Measurements from ENCODE around the gene UBE2E2.

Gene UBE2E2

DNA sequence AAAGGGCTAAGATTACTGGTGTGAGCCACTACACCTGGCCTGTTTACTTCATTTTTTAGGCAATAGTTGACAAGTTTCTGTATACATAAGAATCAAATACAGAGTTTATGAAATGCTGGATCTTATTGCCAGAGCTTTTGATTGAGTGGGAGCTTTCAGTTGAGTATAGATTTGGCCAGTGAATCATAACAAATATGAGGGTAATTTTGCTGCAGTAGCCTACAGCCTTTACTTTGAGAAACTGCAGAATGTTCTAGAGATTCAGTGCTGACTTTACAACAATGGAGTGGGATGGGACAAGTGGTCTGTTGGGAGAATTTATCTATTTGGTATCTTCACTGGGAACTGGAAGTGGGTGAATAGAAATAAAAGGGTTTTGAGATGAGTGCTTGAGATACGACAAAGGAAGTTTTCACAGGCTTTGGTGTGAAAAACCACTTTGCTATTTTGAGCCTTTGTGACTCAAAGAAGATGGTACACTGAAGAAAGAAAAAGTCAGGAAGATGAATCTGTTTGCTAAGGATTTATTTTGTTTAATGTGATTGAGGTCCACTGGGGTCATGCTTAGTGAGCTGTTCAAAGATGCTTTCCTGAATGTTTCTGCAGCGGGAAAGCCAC is 227.8 kb downstream of the UBE2E2 start:
- peak; percentile 35 for DNase-seq (ENCODE audit: low read depth)
- H3K4me3 ChIP-seq (ENCODE audit: control insufficient read depth, low read depth, low read length): no peak overlapping the region
- TF ChIP-seq, protein P1, sequence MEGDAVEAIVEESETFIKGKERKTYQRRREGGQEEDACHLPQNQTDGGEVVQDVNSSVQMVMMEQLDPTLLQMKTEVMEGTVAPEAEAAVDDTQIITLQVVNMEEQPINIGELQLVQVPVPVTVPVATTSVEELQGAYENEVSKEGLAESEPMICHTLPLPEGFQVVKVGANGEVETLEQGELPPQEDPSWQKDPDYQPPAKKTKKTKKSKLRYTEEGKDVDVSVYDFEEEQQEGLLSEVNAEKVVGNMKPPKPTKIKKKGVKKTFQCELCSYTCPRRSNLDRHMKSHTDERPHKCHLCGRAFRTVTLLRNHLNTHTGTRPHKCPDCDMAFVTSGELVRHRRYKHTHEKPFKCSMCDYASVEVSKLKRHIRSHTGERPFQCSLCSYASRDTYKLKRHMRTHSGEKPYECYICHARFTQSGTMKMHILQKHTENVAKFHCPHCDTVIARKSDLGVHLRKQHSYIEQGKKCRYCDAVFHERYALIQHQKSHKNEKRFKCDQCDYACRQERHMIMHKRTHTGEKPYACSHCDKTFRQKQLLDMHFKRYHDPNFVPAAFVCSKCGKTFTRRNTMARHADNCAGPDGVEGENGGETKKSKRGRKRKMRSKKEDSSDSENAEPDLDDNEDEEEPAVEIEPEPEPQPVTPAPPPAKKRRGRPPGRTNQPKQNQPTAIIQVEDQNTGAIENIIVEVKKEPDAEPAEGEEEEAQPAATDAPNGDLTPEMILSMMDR (conservative IDR thresholded peaks at IDR 0.05; ENCODE audit: control insufficient read depth, insufficient read depth, low read depth, low read length): no peak

DNA sequence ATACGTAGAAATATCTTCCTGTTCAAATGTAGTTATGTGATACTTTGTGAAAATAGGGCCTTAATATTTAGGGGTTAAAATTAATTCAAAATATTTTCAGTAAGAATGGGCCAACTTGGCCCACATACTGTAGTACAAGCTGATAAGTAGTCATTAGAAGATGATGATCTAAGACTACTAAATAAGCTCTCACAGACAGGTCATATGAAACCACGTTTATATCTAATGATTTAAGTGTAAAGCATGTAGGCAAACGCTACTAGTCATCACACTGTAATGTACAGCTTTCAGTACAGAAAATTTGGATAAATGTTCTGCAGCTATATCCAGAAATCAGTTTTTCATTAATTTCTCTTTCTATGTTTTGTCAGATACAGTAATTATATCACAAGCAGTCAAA is 228.6 kb downstream of the UBE2E2 start:
- DNase-seq (ENCODE audit: low read depth): peak; percentile 40
- no peak overlapping the region for H3K4me3 ChIP-seq (ENCODE audit: control insufficient read depth, low read depth, low read length)
- TF ChIP-seq, protein P1 (conservative IDR thresholded peaks at IDR 0.05; ENCODE audit: control insufficient read depth, insufficient read depth, low read depth, low read length): no peak

DNA sequence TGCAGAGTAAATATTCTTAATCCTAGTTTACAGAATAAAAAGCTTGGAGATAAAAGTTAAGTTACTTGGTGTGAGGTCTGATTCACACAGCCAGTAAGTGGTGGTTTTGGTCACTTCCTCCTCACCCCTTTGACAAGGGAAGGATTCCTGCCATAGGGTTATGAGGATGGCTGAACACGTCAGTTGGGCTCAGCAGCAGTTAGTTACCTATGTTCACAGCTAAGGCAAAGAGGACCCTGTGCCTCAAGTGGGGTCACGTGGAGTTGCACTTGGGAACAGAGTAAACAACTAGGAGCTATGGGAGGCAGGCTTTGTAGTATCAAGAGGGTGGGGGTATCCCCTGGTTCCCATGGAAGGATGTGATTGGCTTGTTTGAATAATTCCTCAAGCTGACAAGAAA is 232.2 kb downstream of the UBE2E2 start:
- H3K4me3 ChIP-seq (ENCODE audit: control insufficient read depth, low read depth, low read length): no peak overlapping the region
- DNase-seq (ENCODE audit: low read depth): no peak
- TF ChIP-seq, protein P1 (conservative IDR thresholded peaks at IDR 0.05; ENCODE audit: control insufficient read depth, insufficient read depth, low read depth, low read length): no peak

DNA sequence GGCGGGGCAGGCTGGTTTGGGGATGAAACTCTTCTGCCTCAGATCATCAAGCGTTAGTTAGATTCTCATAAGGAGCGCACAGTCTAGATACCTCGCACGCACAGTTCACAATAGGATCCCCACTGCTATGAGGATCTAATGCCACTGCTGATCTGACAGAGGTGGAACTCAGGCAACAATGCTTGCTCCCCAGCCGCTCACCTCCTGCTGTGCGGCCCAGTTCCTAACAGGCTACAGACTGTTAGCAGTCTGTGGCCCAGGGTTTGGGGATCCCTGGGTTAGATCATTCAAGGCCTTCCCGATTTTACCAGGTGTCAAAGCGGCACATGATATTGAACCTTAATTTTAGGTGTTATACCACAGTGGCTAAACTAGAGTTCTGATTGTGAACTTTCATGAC is 232.8 kb downstream of the UBE2E2 start:
- no peak overlapping the region for H3K4me3 ChIP-seq (ENCODE audit: control insufficient read depth, low read depth, low read length)
- TF ChIP-seq, protein P1 (conservative IDR thresholded peaks at IDR 0.05; ENCODE audit: control insufficient read depth, insufficient read depth, low read depth, low read length): no peak
- no peak for DNase-seq (ENCODE audit: low read depth)

DNA sequence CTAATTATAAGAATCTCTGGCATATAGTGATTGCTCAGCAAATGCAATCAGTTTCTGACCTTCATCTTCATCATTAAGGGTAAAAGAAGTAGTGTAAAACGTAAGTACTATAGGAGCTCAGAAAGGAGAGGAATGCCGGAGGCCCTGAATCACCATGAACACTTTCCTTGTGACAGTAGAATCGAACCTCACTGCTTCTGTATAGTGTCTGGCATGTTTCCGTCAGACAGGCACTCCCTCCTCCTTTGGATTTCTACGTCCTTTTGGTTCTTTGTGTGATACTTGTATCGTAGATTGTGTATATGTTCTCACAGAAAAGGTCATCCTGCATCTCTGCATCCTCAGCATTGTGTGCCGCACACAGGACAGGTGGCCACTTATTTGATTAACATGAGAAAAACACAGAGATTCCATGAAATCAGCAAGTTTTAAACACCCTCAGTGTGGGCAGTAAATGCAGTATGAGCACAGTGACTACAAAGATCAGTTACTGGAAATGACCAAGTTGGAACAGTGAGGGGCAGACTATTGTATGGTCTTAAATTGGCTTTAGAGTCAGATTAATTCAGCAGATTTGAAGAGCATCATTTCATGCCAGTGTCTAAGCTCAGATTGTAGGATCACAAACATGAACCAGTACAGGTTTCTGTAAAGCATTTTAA is 234.5 kb downstream of the UBE2E2 start:
- no peak overlapping the region for H3K4me3 ChIP-seq (ENCODE audit: control insufficient read depth, low read depth, low read length)
- DNase-seq (ENCODE audit: low read depth): no peak
- TF ChIP-seq, protein P1 (conservative IDR thresholded peaks at IDR 0.05; ENCODE audit: control insufficient read depth, insufficient read depth, low read depth, low read length): no peak

DNA sequence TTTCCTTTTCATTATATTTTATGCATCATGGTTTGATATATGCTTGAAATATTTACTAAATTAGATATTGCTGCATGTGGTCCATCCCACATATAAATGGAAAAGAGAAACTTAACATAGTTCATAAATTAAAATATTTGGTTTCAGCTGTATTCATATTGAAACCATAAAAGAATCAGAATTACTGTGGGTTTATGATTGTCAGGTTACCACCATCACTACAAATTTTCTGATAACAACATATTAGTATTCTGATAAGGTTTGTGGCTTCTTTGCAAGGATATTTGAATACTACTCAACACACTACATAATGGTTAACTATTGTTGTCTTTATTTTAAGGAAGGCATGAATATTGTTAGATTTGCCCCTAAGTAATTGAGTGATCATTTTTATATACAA is 235.5 kb downstream of the UBE2E2 start:
- DNase-seq (ENCODE audit: low read depth): no peak
- TF ChIP-seq, protein P1 (conservative IDR thresholded peaks at IDR 0.05; ENCODE audit: control insufficient read depth, insufficient read depth, low read depth, low read length): no peak
- no peak overlapping the region for H3K4me3 ChIP-seq (ENCODE audit: control insufficient read depth, low read depth, low read length)

Measured in fibroblast of mammary gland (primary cell).